H9 (cell line): Measurements from ENCODE around the gene DNM1. TPM values are rescaled to one million over a fixed set of nuclear protein-coding genes. Genes with fewer than 3 reads are reported as not detected.

Experiments
- DNase-seq: peaks from one replicate; pipeline ENCODE4 v3.0.0-alpha.2; 2017
- H2AFZ ChIP-seq: one replicate; pipeline ENCODE4 v1.6.1; 2013; ENCODE audit warnings: mild to moderate bottlenecking, low read length, control low read depth, moderate library complexity
- H2AK5ac ChIP-seq: 2 replicates; pipeline ENCODE4 v1.6.1; 2013; ENCODE audit warnings: low read length, control low read depth, mixed read lengths; ENCODE audit not compliant: insufficient read length
- H2BK120ac ChIP-seq: one replicate; pipeline ENCODE4 v1.6.1; 2013; ENCODE audit warnings: low read depth, mild to moderate bottlenecking, low read length, control low read depth, inconsistent platforms; ENCODE audit not compliant: poor library complexity, severe bottlenecking
- H2BK12ac ChIP-seq: 2 replicates; pipeline ENCODE4 v1.6.1; 2013; ENCODE audit warnings: low read length, control low read depth, mixed read lengths, low read depth; ENCODE audit not compliant: insufficient read length
- H2BK15ac ChIP-seq: 2 replicates; pipeline ENCODE4 v1.6.1; 2013; ENCODE audit warnings: low read depth, low read length, control low read depth
- H2BK20ac ChIP-seq: one replicate; pipeline ENCODE4 v1.6.1; 2013; ENCODE audit warnings: low read depth, mild to moderate bottlenecking, low read length, control low read depth, inconsistent platforms; ENCODE audit not compliant: poor library complexity, severe bottlenecking
- H2BK5ac ChIP-seq: 2 replicates; pipeline ENCODE4 v1.6.1; 2013; ENCODE audit warnings: low read length, control low read depth, mixed read lengths; ENCODE audit not compliant: insufficient read length
- H3K14ac ChIP-seq: 2 replicates; pipeline ENCODE4 v1.6.1; 2013; ENCODE audit warnings: low read length, control low read depth; ENCODE audit not compliant: insufficient read depth
- H3K18ac ChIP-seq: 2 replicates; pipeline ENCODE4 v1.6.1; 2013; ENCODE audit warnings: low read depth, mild to moderate bottlenecking, mixed read lengths, low read length, control low read depth; ENCODE audit not compliant: insufficient read length
- H3K23ac ChIP-seq: 2 replicates; pipeline ENCODE4 v1.6.1; 2013; ENCODE audit warnings: low read length, control low read depth, mixed read lengths, low read depth; ENCODE audit not compliant: insufficient read length
- H3K23me2 ChIP-seq: 2 replicates; pipeline ENCODE4 v1.6.1; 2013; ENCODE audit warnings: low read depth, mild to moderate bottlenecking, mixed read lengths, low read length, control low read depth; ENCODE audit not compliant: insufficient read length, poor library complexity, severe bottlenecking
- H3K27ac ChIP-seq: 2 replicates; pipeline ENCODE4 v1.5.1; 2013; ENCODE audit warnings: low read length, control low read depth, mixed read lengths, low read depth; ENCODE audit not compliant: insufficient read length
- H3K27me3 ChIP-seq: 2 replicates; pipeline ENCODE4 v1.6.1; 2013; ENCODE audit warnings: low read length, control low read depth, inconsistent platforms; ENCODE audit not compliant: insufficient read depth
- H3K4ac ChIP-seq: 2 replicates; pipeline ENCODE4 v1.6.1; 2013; ENCODE audit warnings: low read depth, mild to moderate bottlenecking, control low read depth, inconsistent platforms, low read length, moderate library complexity
- H3K4me1 ChIP-seq: 2 replicates; pipeline ENCODE4 v1.6.1; 2013; ENCODE audit warnings: low read length, control low read depth, inconsistent platforms; ENCODE audit not compliant: insufficient read depth
- H3K4me2 ChIP-seq: 2 replicates; pipeline ENCODE4 v1.6.1; 2013; ENCODE audit warnings: low read length, control low read depth, mixed read lengths; ENCODE audit not compliant: insufficient read length, insufficient read depth
- H3K56ac ChIP-seq: 2 replicates; pipeline ENCODE4 v1.6.1; 2013; ENCODE audit warnings: low read depth, mild to moderate bottlenecking, mixed read lengths, low read length, control low read depth; ENCODE audit not compliant: insufficient read length
- H3K79me1 ChIP-seq: 2 replicates; pipeline ENCODE4 v1.6.1; 2013; ENCODE audit warnings: low read depth, mild to moderate bottlenecking, moderate library complexity, low read length, control low read depth, inconsistent platforms; ENCODE audit not compliant: insufficient read depth, poor library complexity, severe bottlenecking
- H3K79me2 ChIP-seq: 2 replicates; pipeline ENCODE4 v1.6.1; 2013; ENCODE audit warnings: low read length, control low read depth, inconsistent platforms; ENCODE audit not compliant: insufficient read depth
- H3K9ac ChIP-seq: 2 replicates; pipeline ENCODE4 v1.6.1; 2013; ENCODE audit warnings: low read length, control low read depth, mixed read lengths; ENCODE audit not compliant: insufficient read length; ENCODE audit errors: extremely low read depth
- H3K9me3 ChIP-seq: one replicate; pipeline ENCODE4 v1.6.1; 2013; ENCODE audit warnings: low read depth, low read length, inconsistent platforms; ENCODE audit not compliant: control insufficient read depth
- H3T11ph ChIP-seq: one replicate; pipeline ENCODE4 v1.6.1; 2013; ENCODE audit warnings: mild to moderate bottlenecking, low read length, control low read depth, inconsistent platforms
- H4K20me1 ChIP-seq: one replicate; pipeline ENCODE4 v1.6.1; 2013; ENCODE audit not compliant: control insufficient read depth, insufficient read length, insufficient read depth
- H4K5ac ChIP-seq: 2 replicates; pipeline ENCODE4 v1.6.1; 2013; ENCODE audit warnings: low read depth, mild to moderate bottlenecking, mixed read lengths, low read length, control low read depth; ENCODE audit not compliant: insufficient read length
- H4K8ac ChIP-seq: replicated peaks from 2 replicates; pipeline ENCODE4 v1.6.1; 2013; ENCODE audit warnings: low read length, control low read depth, mixed read lengths, low read depth; ENCODE audit not compliant: insufficient read length
- H4K91ac ChIP-seq: 2 replicates; pipeline ENCODE4 v1.6.1; 2013; ENCODE audit warnings: low read depth, mild to moderate bottlenecking, moderate library complexity, mixed read lengths, low read length, control low read depth; ENCODE audit not compliant: insufficient read length
- H3K27ac Mint-ChIP-seq, 3 experiments: 2 replicates in 2 of 3; 3 replicates in 1 of 3; pipeline ENCODE4 v1.8.0; 2020 to 2021; ENCODE audit warnings: mixed read lengths in 3 of 3, mild to moderate bottlenecking in 1 of 3, moderate library complexity in 1 of 3
- H3K27me3 Mint-ChIP-seq: 2 replicates; pipeline ENCODE4 v1.8.0; 2021; ENCODE audit warnings: low read depth, mild to moderate bottlenecking, moderate library complexity, mixed read lengths
- H3K36me3 Mint-ChIP-seq, 3 experiments: 2 replicates in 2 of 3; 3 replicates in 1 of 3; pipeline ENCODE4 v1.8.0; 2020 to 2021; ENCODE audit warnings: low read depth in 3 of 3, mixed read lengths in 3 of 3; ENCODE audit not compliant: insufficient read depth in 1 of 3
- H3K4me1 Mint-ChIP-seq, 2 experiments: 2 replicates each; pipeline ENCODE4 v1.8.0; 2020; ENCODE audit warnings: mixed read lengths in 2 of 2
- H3K4me3 Mint-ChIP-seq, 2 experiments: 2 replicates in 1 of 2; 3 replicates in 1 of 2; pipeline ENCODE4 v1.8.0; 2020 to 2021; ENCODE audit warnings: mild to moderate bottlenecking in 2 of 2, mixed read lengths in 2 of 2, moderate library complexity in 1 of 2
- H3K9me3 Mint-ChIP-seq, 2 experiments: 2 replicates in 1 of 2; 3 replicates in 1 of 2; pipeline ENCODE4 v1.8.0; 2020; ENCODE audit warnings: mild to moderate bottlenecking in 2 of 2, mixed read lengths in 2 of 2, moderate library complexity in 1 of 2
- WGBS: extraction: QIAGEN DNeasy Blood & Tissue Kit; methylation state at CpG from one replicate; pipeline ENCODE4 v1.1.7; 2013; ENCODE audit warnings: missing lambda C conversion rate, low lambda C conversion rate, mixed read lengths; ENCODE audit not compliant: insufficient read length; ENCODE audit errors: extremely low coverage; 5-methylcytosine and 5-hydroxymethylcytosine counted together
- total RNA-seq: library from RNA; stranded (reverse); gene quantifications from 2 replicates; pipeline ENCODE4 v1.2.1, GENCODE V29; 2021
- TF ChIP-seq, protein P1 (sequence below): fragments of 200-600 bp; sonication (generic); conservative IDR thresholded peaks from 3 replicates; pipeline ENCODE4 v1.8.0; 2021; ENCODE audit warnings: antibody characterized with exemption, mild to moderate bottlenecking

DNM1 gene
- total RNA-seq, 1 experiment from 2014 or later, result 58.0 TPM

- peak overlapping the region in 1 of 3 experiments; percentile 38; a peak in 3 of 7 replicates for H3K27ac Mint-ChIP-seq
- Histone ChIP-seq H2BK12ac (no peak overlapping the region), H3K23ac (no peak overlapping the region), H2BK20ac (no peak overlapping the region), H3K56ac (no peak overlapping the region), H3T11ph (no peak overlapping the region), H3K79me2 (no peaks in the 10 kb centered on the region), H4K91ac (no peak overlapping the region), H2BK5ac (no peak overlapping the region), H4K8ac (no peak overlapping the region), H4K5ac (no peak overlapping the region), H2BK120ac (no peak overlapping the region), H3K18ac (no peak overlapping the region), H2BK15ac (no peak overlapping the region), H3K4me2 (no peak overlapping the region), H3K27me3 (no peaks in the 10 kb centered on the region), H3K14ac (no peak overlapping the region), H3K79me1 (no peaks in the 10 kb centered on the region), H2AFZ (no peak overlapping the region), H3K4me1 (no peaks in the 10 kb centered on the region), H3K27ac (no peak overlapping the region), H3K4ac (no peak overlapping the region), H4K20me1 (no peaks in the 10 kb centered on the region), H2AK5ac (no peak overlapping the region), H3K9me3 (no peaks in the 10 kb centered on the region), H3K9ac (no peak overlapping the region), H3K23me2 (no peaks in the 10 kb centered on the region)
- no peaks in the 10 kb centered on the region; the same call in none of the 2 replicates for H3K27me3 Mint-ChIP-seq
- H3K4me1 Mint-ChIP-seq, result peaks cover 0 to 3% of the 10 kb centered on the region in 2 experiments; a peak in 2 of 4 replicates
- H3K4me3 Mint-ChIP-seq, result no peak overlapping the region
- H3K9me3 Mint-ChIP-seq, result no peaks in the 10 kb centered on the region
- no peak for DNase-seq
- WGBS, result no CpG with 5 or more reads among the region's 4 CpGs
- peaks cover 26 to 70% (median 63%) of the 10 kb centered on the region in 3 experiments for H3K36me3 Mint-ChIP-seq
- TF ChIP-seq, protein P1, sequence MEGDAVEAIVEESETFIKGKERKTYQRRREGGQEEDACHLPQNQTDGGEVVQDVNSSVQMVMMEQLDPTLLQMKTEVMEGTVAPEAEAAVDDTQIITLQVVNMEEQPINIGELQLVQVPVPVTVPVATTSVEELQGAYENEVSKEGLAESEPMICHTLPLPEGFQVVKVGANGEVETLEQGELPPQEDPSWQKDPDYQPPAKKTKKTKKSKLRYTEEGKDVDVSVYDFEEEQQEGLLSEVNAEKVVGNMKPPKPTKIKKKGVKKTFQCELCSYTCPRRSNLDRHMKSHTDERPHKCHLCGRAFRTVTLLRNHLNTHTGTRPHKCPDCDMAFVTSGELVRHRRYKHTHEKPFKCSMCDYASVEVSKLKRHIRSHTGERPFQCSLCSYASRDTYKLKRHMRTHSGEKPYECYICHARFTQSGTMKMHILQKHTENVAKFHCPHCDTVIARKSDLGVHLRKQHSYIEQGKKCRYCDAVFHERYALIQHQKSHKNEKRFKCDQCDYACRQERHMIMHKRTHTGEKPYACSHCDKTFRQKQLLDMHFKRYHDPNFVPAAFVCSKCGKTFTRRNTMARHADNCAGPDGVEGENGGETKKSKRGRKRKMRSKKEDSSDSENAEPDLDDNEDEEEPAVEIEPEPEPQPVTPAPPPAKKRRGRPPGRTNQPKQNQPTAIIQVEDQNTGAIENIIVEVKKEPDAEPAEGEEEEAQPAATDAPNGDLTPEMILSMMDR, result no peak
These were observed 59.5 kb downstream of the DNM1 start for GRCh38 chr9:128262687-128263086.
